ENCODE data around the gene EXOC3L2.
"Not testable (repeated sequence)": the region's sequence is repeated elsewhere in the genome, so short reads cannot be mapped to it uniquely, and the experiment has no call there.

The EXOC3L2 gene

DNA sequence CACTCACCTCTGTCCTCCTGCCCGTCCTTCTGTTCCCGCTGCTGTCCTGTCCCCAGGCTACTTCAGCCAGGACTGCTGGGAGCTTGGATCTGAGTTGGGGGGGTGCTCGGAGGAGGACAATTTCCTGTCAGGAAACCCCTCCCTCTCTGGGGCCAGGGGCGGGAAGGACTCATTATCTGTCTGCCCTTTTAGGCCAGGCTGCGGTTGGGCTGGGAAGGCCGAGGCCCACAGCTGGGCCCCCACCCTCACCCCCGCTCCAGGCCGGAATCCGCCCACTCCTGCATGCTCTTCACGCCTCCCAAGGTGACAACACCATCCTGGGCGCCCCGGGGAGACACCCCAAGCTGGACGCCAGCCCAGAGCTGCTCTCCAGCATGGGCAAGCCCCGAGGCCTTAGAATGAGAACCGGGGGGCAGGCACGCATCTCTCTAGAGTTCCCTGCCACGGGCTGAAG, at the start of gene EXOC3L2:
EXOC3L2 (minus strand) TSS at position 74 of the 454 bp plus-strand sequence. CDS start 6,362 bp downstream, outside the sequence.
- no peak for DNase-seq

DNA sequence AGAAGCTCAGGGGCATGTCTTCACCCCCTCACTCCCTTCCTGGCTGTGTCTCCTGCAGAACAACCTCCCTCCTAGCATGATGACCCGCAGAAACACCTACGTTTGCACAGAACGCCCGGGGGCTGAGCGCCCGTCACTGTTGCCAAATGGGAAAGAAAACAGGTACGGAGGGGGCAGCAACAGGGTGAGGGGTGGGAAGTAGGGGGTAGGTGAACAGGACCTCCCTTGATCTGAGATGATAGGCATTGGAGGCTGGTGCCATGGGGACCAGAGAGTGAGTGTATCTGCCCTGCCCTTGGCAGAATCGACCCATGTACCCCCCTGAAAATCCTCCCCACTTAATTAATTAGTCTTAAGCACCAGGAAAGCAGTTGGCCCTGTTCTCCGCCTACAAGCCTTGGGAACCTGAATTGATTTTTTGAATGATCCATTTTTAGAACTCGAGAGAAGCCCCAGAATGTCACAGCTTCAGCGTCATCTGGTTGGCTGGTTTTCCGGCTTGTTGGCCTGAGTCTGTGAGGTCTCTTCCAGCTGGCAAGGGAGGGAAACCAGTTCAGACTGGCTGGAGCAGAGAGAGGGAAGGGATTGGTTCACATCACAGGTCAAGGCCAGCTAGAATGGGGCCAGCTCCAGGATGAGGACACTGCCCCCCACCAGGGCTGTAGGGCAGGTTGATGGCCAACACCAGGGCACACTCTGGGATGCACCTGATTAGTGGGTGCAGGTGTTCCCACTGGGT, 49.3 kb upstream of the EXOC3L2 start:
- DNase-seq: no peak

DNA sequence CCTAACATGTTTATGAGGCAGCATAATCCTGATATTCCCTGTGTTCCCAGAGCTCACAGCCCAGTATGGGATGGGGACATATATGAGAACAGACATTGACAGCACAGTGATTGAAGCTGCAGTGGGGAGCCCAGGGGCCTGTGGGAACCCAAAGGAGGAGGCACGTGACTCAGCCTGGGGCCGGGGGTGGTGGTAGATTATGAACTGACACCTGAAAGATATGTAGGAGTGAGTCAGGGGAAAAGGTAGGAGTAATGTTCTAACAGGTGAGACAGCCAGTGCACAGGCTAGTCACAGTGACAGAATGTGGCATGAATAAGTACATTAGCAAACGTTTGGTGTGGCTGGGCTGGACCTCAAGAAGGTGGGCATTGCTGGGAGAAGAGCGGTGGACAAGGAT, 48.5 kb upstream of the EXOC3L2 start:
- no peak for DNase-seq

DNA sequence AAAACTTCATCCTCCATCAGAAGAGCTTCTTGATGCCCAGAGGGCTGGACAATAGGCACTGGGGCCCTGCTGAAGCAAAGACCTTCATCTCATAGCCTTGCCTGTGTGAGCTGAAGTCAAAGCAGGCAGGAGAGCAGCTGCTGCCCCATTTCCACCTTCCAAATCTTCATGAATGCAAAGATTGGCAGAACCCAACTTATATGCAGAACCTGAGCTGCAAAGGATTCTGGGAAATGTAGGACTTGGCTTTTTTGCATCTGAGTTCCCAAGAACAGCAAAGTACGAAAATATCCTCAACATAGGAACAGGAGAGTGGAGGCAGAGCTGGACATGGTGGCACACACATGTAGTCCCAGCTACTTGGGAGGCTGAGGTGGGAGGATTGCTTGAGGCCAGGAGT, 46.6 kb upstream of the EXOC3L2 start:
- no peak for DNase-seq

DNA sequence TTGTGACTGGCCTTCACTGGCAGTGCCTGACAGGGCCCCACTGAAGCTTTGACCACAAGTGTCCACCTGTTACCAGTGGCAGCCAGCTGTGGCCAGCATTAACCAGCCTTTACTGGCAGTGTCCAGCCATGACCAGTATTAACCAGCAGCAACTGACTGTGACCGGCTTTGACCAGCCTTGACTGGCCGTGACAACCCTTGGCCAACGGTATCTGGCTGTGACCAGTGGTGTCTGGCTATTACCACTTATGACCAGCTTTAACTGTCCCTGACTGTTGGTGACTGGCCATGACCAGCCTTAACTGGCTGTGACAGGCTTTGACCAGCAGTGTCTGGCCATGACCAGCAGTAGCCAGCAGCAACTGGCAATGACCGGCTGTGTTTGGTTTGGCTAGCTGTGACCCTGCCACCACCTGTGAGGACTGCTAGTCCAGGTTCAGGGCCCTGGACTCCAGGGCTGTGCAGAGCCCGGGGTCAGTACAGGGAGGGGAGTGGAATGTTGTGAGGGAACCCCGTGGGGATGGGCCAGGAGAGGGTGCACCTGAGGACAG, 45.2 kb upstream of the EXOC3L2 start:
- DNase-seq: no peak

DNA sequence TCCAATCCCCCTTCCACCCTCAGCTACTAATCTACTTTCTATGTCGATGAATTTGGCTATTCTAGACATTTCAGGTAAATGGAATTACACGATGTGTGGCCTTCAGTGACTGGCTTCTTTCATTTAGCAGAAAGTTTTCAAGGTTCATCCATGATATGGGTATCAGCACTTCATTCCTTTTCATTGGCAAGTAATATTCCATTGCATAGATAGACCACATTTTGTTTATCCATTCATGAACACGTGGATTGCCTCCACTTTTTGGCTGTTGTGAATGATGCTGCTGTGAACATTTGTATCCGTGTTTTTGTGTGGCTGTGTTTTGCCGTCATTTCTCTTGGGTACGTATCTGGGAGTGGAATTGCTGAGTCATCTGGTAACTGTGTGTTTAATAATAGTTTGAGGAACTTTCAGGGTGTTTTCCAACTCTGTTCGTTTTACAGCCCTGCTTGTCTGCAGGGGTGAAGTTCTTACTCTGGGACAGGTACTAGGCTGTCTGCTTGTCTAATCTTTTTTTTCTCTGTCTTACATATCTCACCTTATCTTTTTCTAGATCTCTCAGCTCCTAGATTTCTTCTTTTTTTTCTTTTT, 38.3 kb upstream of the EXOC3L2 start:
- no peak for DNase-seq

DNA sequence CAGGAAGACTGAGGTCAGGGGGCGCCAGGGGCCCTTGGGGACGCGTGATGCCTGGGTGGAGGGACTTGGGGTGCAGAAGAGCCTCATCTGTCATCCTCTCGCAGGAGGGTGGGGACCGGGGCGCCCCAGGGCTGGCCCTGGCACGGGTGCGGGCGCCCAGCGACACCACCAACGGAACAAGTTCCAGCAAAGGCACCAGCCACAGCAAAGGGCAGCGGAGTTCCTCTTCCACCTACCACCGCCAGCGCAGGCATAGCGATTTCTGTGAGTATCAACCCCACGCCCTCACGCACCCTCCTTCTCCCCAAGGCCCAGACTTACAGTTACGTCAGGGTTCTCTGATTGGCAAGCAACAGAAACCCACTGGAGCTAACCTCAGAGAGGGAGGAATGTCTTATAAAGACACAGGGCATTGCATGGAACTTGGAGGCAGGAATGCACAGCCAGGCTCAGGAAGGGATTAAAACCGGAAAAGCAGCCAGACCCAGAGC, 35.3 kb upstream of the EXOC3L2 start:
- DNase-seq: no peak

DNA sequence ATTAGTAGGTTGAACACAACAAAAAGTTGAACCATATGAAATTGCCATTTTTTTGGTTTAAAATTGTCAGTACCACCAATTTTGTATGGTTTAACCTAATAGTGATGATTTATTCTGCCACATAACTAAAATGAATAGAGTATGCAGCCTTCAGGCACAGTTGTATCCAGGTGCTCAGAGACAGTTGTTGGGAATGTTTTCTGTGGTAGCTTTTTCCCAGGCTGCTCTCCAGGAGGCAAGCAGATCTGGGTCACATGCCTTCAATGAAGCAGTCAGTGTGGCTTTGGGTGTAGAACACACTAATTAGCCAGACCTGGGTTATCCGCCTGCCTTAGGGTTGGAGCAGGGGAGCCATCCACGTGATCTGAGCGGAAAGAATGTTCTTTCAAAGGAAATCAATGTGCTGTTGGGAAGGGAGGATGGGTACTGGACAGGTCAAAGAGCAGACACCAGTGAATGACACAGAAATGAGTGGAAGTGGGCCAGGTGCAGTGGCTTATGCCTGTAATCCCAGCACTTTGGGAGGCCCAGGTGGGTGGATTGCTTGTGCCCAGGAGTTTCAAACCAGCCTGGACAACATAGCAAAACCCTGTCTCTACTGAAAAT, 34.5 kb upstream of the EXOC3L2 start:
- DNase-seq: no peak

DNA sequence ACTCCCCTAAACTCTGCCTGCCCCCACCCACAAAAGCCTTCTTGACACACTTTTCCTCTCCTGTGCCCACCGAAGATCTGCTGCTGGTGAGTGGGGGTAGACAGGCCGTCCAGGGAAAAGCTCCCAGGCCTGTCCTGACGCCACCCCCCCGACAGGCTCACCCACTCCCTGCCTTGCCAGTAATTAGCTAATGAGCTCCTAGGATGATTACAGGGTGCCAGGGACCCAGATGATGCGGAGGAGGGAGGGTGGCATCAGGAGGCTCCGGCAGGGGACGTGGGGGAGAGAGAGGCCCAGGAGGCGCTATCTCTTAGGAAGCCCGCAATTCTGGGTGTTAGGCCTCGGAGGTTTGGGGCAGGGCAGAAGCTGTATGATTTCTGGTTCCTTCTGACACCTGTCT, 32.9 kb upstream of the EXOC3L2 start:
- no peak for DNase-seq

DNA sequence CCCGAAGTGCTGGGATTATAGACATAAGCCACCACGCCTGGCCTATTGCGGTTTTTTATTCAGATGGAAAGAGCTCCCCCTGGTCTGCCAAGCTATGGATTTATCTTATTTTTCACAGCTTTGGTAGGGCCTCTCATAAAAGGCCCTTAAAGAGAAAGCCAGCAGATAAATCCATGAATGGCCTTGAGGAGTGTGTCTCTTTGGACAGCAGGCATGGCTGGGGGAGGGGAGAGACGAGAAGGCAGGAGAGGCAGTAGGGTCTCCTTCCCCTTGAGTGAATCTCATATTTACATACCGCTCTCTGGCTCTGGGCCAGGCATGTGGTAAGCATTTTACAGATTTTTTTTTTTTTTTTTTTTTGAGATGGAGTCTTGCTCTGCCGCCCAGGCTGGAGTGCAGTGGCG, 31.1 kb upstream of the EXOC3L2 start:
- no peak for DNase-seq

DNA sequence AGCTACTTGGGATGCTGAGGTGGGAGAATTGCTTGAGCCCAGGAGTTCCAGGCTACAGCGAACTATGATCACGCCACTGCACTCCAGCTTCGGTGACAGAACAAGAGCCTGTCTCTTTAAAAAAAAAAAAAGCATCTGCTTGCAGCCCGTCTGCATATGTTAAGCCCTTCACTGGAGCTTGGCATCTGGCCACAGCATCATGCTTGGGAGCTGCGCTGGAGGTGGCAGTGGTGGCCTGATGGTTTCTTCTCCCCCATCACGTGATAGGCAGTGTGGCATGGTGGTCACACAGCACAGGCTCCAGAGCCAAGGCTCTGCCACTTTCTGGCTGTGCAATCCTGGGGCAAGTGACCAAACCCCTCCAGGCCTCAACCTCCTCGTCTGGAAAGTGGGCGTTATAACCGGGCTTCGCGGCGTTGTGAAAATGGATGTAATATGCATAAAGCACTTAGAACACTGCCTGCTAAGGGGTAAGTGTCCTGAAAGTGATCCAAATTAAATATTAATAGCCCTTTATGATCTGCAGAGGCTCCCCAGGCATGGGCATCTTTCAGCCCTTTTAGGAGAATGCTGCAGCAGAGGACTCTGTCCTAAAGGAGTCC, 30.3 kb upstream of the EXOC3L2 start:
- no peak for DNase-seq

DNA sequence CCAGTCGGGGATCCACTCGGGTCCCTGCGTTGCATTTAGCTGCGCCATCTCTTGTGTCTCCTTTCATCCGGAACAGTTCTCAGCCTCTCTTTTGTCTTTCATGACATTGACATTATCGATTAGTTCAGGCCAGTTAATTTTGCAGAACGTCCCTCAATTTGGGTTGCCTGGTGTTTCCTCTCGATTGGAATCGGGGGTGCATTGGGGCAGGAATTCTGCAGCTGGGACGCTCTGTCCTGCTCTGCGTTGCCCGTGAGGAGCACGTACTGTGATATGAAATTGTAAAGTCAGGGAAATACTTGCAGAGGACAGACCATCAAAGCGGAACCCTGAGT, 28.3 kb upstream of the EXOC3L2 start:
- no peak for DNase-seq

DNA sequence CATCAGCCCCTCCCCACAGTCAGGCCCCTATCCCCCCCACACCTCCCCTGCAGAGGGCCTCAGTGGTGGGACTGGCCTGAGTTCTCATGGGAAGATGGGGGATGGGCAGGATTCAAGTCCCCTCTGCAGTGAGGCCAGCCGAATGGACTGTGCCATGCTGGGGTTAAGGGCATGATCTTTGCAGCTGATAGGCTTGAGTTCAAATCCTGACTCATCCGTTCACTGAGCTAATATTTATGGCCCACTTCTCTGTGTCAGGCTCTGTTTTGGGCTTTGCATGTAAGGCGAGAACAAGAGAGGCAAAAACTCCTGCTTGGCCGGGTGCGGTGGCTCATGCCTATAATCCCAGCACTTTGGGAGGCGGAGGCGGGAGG, 26.5 kb upstream of the EXOC3L2 start:
- no peak for DNase-seq

DNA sequence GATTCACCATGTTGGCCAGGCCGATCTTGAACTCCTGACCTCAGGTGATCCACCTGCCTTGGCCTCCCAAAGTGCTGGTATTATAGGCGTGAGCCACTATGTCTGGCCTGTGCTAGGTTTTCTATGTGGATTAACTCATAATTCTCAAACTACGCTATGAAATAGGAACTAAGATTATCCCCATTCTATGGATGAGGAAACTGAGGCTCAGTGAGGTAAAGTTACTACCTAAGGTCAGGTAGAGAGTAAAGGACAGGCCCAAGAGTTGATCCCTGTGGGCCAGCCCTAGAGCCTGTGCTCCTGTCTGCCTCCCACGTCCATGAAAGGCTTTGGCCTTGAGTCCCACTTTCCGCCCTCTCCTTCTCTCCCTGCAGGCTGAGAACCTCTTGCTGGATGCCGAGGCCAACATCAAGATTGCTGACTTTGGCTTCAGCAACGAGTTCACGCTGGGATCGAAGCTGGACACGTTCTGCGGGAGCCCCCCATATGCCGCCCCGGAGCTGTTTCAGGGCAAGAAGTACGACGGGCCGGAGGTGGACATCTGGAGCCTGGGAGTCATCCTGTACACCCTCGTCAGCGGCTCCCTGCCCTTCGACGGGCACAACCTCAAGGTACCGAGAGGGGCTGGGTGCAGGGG, 26.0 kb upstream of the EXOC3L2 start:
- no peak for DNase-seq

DNA sequence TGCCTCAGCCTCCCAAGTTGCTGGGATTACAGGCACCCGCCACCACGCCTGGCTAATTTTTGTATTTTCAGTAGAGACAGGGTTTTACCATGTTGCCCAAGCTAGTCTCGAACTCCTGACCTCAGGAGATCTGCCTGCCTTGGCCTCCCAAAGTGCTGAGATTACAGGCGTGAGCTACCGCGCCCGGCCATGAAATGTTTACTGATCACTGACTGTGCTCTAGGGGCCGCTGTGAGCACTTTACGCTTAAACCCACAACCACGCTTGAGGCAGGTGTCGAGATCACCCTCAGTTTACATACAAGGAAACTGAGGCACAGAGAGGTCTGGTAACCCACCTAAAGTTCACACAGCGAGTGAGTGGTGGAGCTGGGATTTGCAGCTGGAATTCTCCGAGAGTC, 24.7 kb upstream of the EXOC3L2 start:
- DNase-seq: not testable (repeated sequence)

DNA sequence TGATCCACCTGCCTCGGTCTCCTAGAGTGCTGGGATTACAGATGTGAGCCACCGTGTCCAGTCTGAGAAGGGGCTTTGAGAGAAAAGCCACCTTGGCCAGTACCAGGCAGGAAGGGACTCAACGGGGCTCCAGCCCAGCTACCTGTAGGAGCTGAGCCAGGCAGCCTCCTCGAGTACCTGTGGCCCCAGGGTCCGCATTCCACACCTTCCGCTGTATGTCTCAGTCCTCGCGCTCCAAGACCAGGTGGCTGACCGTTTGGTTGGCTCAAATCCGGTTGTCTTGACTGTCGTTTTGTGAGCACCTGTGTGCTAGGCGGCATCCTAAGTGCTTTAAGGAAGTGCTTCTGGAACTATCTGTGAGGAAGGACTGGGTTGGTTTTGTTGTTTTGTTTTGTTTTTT, 22.1 kb upstream of the EXOC3L2 start:
- no peak for DNase-seq

DNA sequence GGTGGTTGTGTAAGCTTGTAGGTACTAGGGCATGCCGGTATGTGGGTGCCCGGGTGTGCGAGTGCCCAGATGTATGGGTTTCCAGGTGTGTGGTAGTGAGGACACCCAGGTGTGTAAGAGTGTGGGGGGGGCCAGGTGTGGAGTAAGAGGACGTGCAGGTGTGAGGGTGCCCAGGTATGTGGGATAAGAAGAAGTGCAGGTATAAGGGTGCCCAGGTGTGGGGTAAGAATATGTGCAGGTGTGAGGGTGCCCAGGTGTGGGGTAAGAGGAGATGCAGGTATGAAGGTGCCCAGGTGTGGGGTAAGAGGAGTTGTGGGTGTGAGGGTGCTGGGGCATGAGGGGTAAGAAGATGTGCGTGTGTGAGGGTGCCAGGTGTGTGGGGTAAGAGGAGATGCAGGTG, 20.2 kb upstream of the EXOC3L2 start:
- DNase-seq: no peak

DNA sequence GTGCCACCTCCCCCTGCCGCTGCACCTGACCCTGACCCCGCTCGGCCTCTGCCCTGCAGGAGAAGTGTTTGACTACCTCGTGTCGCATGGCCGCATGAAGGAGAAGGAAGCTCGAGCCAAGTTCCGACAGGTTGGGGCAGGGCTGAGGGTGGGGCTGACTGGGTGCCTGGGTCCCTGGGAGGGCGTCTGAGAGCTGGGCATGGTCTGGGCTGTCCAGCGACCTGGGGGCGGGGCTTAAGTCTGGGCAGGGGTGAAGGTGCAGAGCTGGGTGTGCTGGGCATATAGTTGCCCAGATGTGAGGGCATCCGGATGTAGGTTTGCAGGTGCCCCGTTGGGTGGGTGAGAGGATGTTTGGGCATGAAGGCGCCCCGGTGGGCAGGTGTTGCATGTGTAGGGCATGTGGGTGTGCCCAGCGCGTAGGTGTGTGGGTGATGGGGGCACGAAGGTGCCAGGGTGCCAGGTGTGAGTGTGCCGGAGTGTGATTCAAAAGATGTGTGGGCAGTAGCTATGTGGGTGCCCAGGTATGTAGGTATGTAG, 19.6 kb upstream of the EXOC3L2 start:
- DNase-seq: no peak

DNA sequence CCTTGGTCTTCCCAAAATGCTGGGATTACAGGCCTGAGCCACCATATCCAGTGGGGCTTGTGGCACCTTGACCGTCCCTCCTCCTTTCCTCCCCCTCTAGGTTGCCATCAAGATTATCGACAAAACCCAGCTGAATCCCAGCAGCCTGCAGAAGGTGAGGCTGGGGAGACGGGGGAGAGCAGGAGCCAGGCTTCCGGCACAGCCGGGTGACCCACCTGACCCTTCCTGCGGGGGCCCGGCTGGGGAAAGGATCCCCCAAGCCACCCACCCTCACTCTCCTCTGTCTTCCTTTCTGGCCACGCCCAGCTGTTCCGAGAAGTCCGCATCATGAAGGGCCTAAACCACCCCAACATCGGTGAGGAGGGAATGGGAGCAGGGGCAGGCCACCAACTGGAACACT, 17.8 kb upstream of the EXOC3L2 start:
- no peak for DNase-seq

DNA sequence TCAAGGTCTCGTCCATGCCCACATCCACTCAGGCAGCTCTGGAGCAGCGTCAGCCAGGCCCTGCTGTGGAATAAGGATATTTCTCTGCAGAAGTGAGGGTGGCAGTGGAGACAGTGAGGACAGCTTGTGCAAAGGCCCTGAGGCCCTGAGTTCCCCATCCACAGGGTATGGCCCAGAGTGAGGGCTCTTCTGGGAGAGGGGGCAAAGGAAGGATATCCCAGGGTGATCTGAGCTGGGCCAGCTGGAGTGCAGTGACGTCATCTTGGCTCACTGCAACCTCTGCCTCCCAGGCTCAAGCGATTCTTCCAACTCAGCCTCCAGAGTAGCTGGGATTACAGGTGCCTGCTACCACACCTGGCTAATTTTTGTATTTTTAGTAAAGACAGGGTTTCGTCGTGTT, 17.4 kb upstream of the EXOC3L2 start:
- no peak for DNase-seq

DNA sequence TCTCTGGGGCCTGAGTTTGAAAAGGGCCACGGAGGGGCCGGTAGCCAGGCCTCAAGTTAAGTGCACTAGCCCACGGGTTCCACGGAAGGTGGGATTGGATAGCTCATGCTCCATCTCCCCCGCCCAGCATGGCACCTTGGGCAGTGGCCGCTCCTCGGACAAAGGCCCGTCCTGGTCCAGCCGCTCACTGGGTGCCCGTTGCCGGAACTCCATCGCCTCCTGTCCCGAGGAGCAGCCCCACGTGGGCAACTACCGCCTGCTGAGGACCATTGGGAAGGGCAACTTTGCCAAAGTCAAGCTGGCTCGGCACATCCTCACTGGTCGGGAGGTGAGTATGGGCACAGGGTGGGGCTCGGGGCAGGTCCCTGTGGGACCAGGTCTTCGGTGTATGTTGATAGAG, 13.7 kb upstream of the EXOC3L2 start:
- DNase-seq: no peak

DNA sequence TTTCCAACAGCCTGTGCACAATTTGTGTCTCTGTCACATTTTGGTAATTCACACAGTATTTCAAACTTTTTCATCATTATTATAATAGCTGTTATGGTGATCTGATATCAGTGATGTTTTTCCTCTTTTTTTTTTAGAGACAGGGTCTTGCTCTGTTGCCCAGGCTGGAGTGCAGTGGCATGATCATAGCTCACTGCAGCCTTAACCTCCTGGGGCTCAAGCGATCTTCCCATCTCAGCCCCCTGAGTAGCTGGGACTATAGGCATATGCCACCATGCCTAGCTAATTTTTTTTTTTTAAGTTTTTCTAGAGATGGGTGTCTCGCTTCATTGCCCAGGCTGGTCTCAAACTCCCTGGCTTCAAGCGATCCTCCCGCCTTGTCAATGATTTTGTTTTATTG, 11.6 kb upstream of the EXOC3L2 start:
- DNase-seq: no peak

DNA sequence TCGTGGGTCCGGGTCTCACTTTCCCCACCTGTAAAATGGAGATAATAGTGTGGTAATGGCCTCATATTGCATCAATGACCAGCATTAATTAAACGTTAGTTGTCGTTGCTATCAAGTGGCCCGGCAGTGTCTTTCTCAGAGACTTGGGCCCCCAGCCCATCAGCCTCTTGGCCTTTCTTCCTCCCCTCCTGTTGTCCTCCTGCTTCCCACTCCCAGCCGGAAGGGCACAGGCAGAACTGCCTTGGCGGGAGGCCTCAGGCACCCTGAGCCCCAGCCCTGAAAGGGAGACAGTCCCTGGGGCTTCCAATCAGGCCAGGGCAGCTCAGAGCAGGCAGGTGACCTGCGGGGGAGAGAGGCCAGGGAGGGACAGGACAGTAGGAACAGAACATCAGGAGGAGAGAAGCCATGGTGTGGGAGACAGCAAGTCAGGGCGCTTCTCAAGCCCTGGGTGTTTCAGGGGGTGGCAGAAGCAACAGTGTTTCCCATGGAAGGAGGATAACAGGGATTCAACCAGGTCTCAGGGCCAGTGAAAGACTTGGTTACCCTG, 10.5 kb upstream of the EXOC3L2 start:
- no peak for DNase-seq

Measured in AML-193 (cell line).